Testis (tissue), 3 donors: ENCODE measurements around the gene VPS37B. TPM values are rescaled to one million over a fixed set of nuclear protein-coding genes. Genes with fewer than 3 reads are reported as not detected.

Experiments
- DNase-seq: peaks from one replicate; pipeline ENCODE4 v3.0.0-alpha.2; 2019
- H3K27ac ChIP-seq, 2 donors: fragments of 200-600 bp; sonication (generic); one replicate each; pipeline ENCODE4 v1.5.1; 2019
- H3K27me3 ChIP-seq: fragments of 200-600 bp; sonication (generic); one replicate; pipeline ENCODE4 v1.5.1; 2019
- H3K36me3 ChIP-seq: fragments of 200-600 bp; sonication (generic); one replicate; pipeline ENCODE4 v1.5.1; 2017; ENCODE audit warnings: low read depth; ENCODE audit errors: missing control alignments
- H3K4me1 ChIP-seq: fragments of 200-600 bp; sonication (generic); one replicate; pipeline ENCODE4 v1.5.1; 2019
- H3K4me3 ChIP-seq, 2 donors: fragments of 200-600 bp; sonication (generic); one replicate each; pipeline ENCODE4 v1.5.1; 2017 to 2019
- H3K9me3 ChIP-seq: fragments of 200-600 bp; sonication (generic); one replicate; pipeline ENCODE4 v1.5.1; 2017
- CTCF ChIP-seq, 3 experiments: fragments of 450-650 bp in 2 of 3; fragments of 200-600 bp in 1 of 3; sonication (generic) in 1 of 3; IDR thresholded peaks; one replicate each; pipeline ENCODE4 v1.5.1; 2016 to 2019; ENCODE audit warnings: antibody characterized with exemption in 3 of 3, mild to moderate bottlenecking in 2 of 3, moderate library complexity in 1 of 3
- POLR2A ChIP-seq: fragments of 450-650 bp; IDR thresholded peaks from one replicate; pipeline ENCODE4 v1.6.1; 2017; ENCODE audit warnings: antibody characterized with exemption, mild to moderate bottlenecking, moderate library complexity
- WGBS, 2 donors: methylation state at CpG; one replicate each; pipeline ENCODE4 v1.1.5; 2018; 5-methylcytosine and 5-hydroxymethylcytosine counted together
- intact Hi-C: fragments of 100-400 bp; cut with DNase I; formaldehyde crosslinking; loops from one replicate; pipeline ENCODE4 v1.15.1; 2023; ENCODE audit warnings: low total_unique reads
- polyA plus RNA-seq: library from polyadenylated mRNA; stranded (reverse); fragments of 350-450 nt; fragmentation: Illumina TruSeq; extraction: RNeasy Lipid Tissue Mini Kit (QIAGEN cat#74804); gene quantifications from one replicate; pipeline ENCODE4 v1.2.3, GENCODE V29; 2014; ENCODE audit warnings: low read depth, low replicate concordance; ENCODE audit not compliant: insufficient read depth
- total RNA-seq, 2 donors: library from RNA; depleted of rRNA; stranded (reverse); fragments of >200 nt; gene quantifications; one replicate each; pipeline ENCODE4 v1.2.3, GENCODE V29; 2016

VPS37B gene
- total and polyA plus RNA-seq, 3 donors from 2014 or later, result 38.0 to 90.1 (median 75.8) TPM

- TF ChIP-seq POLR2A (no peak), CTCF (IDR thresholded peaks at IDR 0.05) (no peak)
- no peaks in the 10 kb centered on the region for H3K36me3 ChIP-seq
- no peaks in the 10 kb centered on the region for H3K4me1 ChIP-seq
- no peak for DNase-seq
- no peaks in the 10 kb centered on the region for H3K9me3 ChIP-seq
- 89 to 91% methylated on average over 8 of the region's 8 CpGs for WGBS, 2 donors
- intact Hi-C loops, result no loop called here
- H3K4me3 ChIP-seq, result no peak overlapping the region
- H3K27me3 ChIP-seq, result no peaks in the 10 kb centered on the region
- no peak overlapping the region for H3K27ac ChIP-seq
Observed at GRCh38 chr12:122820138-122820537, 75.8 kb downstream of the VPS37B start.

- intact Hi-C loops, result no loop called here
- Histone ChIP-seq H3K27ac (no peak overlapping the region), H3K4me1 (no peaks in the 10 kb centered on the region), H3K27me3 (no peaks in the 10 kb centered on the region), H3K9me3 (no peaks in the 10 kb centered on the region), H3K36me3 (no peaks in the 10 kb centered on the region), H3K4me3 (no peak overlapping the region)
- DNase-seq, result no peak
- 74 to 77% methylated on average over 10 of the region's 10 CpGs for WGBS, 2 donors
- TF ChIP-seq POLR2A (no peak), CTCF (IDR thresholded peaks at IDR 0.05) (no peak)
Observed at GRCh38 chr12:122819209-122819785, 76.6 kb downstream of the VPS37B start.

Other genes starting within 250 kb of the VPS37B start
- 1 to 10 TPM in 1 of 2 donors, under 1 TPM in 1; 0.74 to 1.3 TPM for gene HCAR2, start 192.8 kb downstream of the VPS37B start, total RNA-seq
- gene HCAR2, start 192.8 kb downstream of the VPS37B start, polyA plus RNA-seq, result 2.7 TPM
- gene HCAR3, start 179.3 kb downstream of the VPS37B start, total RNA-seq, result under 1 TPM in 1 of 2 donors, not detected in 1; 0.24 TPM
- 0.36 TPM for gene HCAR3, start 179.3 kb downstream of the VPS37B start, polyA plus RNA-seq
- gene HCAR1, start 165.3 kb downstream of the VPS37B start, total RNA-seq, result under 1 TPM; 0.79 to 0.87 TPM
- 1.0 TPM for gene HCAR1, start 165.3 kb downstream of the VPS37B start, polyA plus RNA-seq
- 10 to 100 TPM; 33.3 to 35.6 TPM for gene DENR, start 143.3 kb downstream of the VPS37B start, total RNA-seq
- 24.9 TPM for gene DENR, start 143.3 kb downstream of the VPS37B start, polyA plus RNA-seq
- 10 to 100 TPM; 49.4 to 83.3 TPM for gene CCDC62, start 121.6 kb downstream of the VPS37B start, total RNA-seq
- gene CCDC62, start 121.6 kb downstream of the VPS37B start, polyA plus RNA-seq, result 122 TPM
- gene HIP1R, start 60.7 kb downstream of the VPS37B start, total RNA-seq, result 10 to 100 TPM; 34.3 to 41.7 TPM
- gene HIP1R, start 60.7 kb downstream of the VPS37B start, polyA plus RNA-seq, result 20.1 TPM
- gene ABCB9, start 70.3 kb upstream of the VPS37B start, total RNA-seq, result 10 to 100 TPM; 75.3 to 82.8 TPM
- gene ABCB9, start 70.3 kb upstream of the VPS37B start, polyA plus RNA-seq, result 41.6 TPM
- gene OGFOD2, start 79.1 kb upstream of the VPS37B start, total RNA-seq, result 10 to 100 TPM; 35.0 to 56.5 TPM
- 47.2 TPM for gene OGFOD2, start 79.1 kb upstream of the VPS37B start, polyA plus RNA-seq
- gene ARL6IP4, start 84.6 kb upstream of the VPS37B start, total RNA-seq, result 100 to 1,000 TPM; 169 to 190 TPM
- gene ARL6IP4, start 84.6 kb upstream of the VPS37B start, polyA plus RNA-seq, result 210 TPM